SK-N-SH (cell line): ENCODE results near the gene PLAC8. TPM values are rescaled to one million over a fixed set of nuclear protein-coding genes. Genes with fewer than 3 reads are reported as not detected.

ENCODE experiments used
- CTCF ChIA-PET: fragments of 300-600, 350-600 bp; formaldehyde crosslinking; extraction: SDS; loops from one replicate; lab custom pipeline; 2021; lab: Yijun Ruan, JAX
- POLR2A ChIA-PET: fragments of 350-600 bp; sonication (Branson Sonifier 250); formaldehyde crosslinking; extraction: SDS; loops from one replicate; lab custom pipeline; 2020; ENCODE audit warnings: antibody characterized with exemption, inconsistent platforms; lab: Yijun Ruan, JAX
- DNase-seq: peaks from one replicate; pipeline ENCODE4 v3.0.0; 2012
- H2AFZ ChIP-seq: fragments of 200-600 bp; sonication (generic); 2 replicates; pipeline ENCODE4 v1.8.1; 2016; ENCODE audit warnings: antibody characterized with exemption, mild to moderate bottlenecking, low read depth
- H3F3A ChIP-seq: fragments of 200-600 bp; sonication (generic); replicated peaks from 2 replicates; pipeline ENCODE3; 2016; ENCODE audit warnings: antibody characterized with exemption, mild to moderate bottlenecking; ENCODE audit not compliant: insufficient read depth
- H3K27ac ChIP-seq, 2 experiments: fragments of 200-500 bp in 1 of 2; fragments of 200-600 bp in 1 of 2; sonication (Bioruptor generic) in 1 of 2; sonication (generic), shearing (Covaris generic) in 1 of 2; 2 replicates each; pipeline versions ENCODE4 v1.5.1 to v1.6.1; 2014 to 2016; ENCODE audit warnings: low read depth in 2 of 2, inconsistent platforms in 1 of 2, low read length in 1 of 2, mild to moderate bottlenecking in 1 of 2, mixed read lengths in 1 of 2
- H3K27me3 ChIP-seq: fragments of 200-600 bp; sonication (generic), shearing (Covaris generic); 2 replicates; pipeline ENCODE4 v1.6.1; 2016; ENCODE audit warnings: mixed run types; ENCODE audit not compliant: insufficient read depth
- H3K36me3 ChIP-seq, 2 experiments: fragments of 200-500 bp in 1 of 2; fragments of 200-600 bp in 1 of 2; sonication (Bioruptor generic) in 1 of 2; sonication (generic) in 1 of 2; replicated peaks in 1 of 2; 2 replicates each; pipeline versions ENCODE3 to v1.5.1; 2014 to 2016; ENCODE audit warnings: low read length in 1 of 2, mild to moderate bottlenecking in 1 of 2; ENCODE audit not compliant: insufficient read depth in 2 of 2, control insufficient read depth in 1 of 2
- H3K4me1 ChIP-seq, 2 experiments: fragments of 200-500 bp in 1 of 2; fragments of 200-600 bp in 1 of 2; sonication (Bioruptor generic) in 1 of 2; sonication (generic), shearing (Covaris generic) in 1 of 2; 2 replicates each; pipeline versions ENCODE4 v1.5.1 to v1.6.1; 2014 to 2016; ENCODE audit warnings: low read depth in 1 of 2, low read length in 1 of 2, mixed run types in 1 of 2; ENCODE audit not compliant: insufficient read depth in 2 of 2, control insufficient read depth in 1 of 2
- H3K4me2 ChIP-seq: fragments of 200-600 bp; sonication (generic), shearing (Covaris generic); 2 replicates; pipeline ENCODE4 v1.6.1; 2017; ENCODE audit warnings: mixed run types
- H3K4me3 ChIP-seq, 2 experiments: fragments of 200-500 bp in 1 of 2; fragments of 200-600 bp in 1 of 2; sonication (Bioruptor generic) in 1 of 2; sonication (generic), shearing (Covaris generic) in 1 of 2; 2 replicates each; pipeline versions ENCODE4 v1.5.1 to v1.8.1; 2014 to 2016; ENCODE audit warnings: low read depth in 2 of 2, inconsistent platforms in 1 of 2, low read length in 1 of 2, mild to moderate bottlenecking in 1 of 2, mixed read lengths in 1 of 2, moderate library complexity in 1 of 2
- H3K79me2 ChIP-seq: fragments of 200-600 bp; sonication (generic); 2 replicates; pipeline ENCODE4 v1.8.1; 2017; ENCODE audit warnings: mild to moderate bottlenecking; ENCODE audit not compliant: insufficient read depth
- H3K9ac ChIP-seq: fragments of 200-600 bp; sonication (generic); 2 replicates; pipeline ENCODE4 v1.6.1; 2017; ENCODE audit warnings: mixed run types
- H3K9me2 ChIP-seq: fragments of 200-600 bp; sonication (generic); 2 replicates; pipeline ENCODE4 v1.6.1; 2017; ENCODE audit warnings: mixed run types
- H3K9me3 ChIP-seq: fragments of 200-600 bp; sonication (generic); 2 replicates; pipeline ENCODE4 v1.6.1; 2017; ENCODE audit warnings: mixed run types, mild to moderate bottlenecking, moderate library complexity
- H4K20me1 ChIP-seq: fragments of 200-600 bp; sonication (generic); 2 replicates; pipeline ENCODE4 v1.6.1; 2017; ENCODE audit warnings: mild to moderate bottlenecking, mixed run types; ENCODE audit not compliant: insufficient read depth
- CTCF ChIP-seq: fragments of 200-600 bp; sonication (generic); IDR thresholded peaks from 2 replicates; pipeline ENCODE4 v1.6.1; 2017; ENCODE audit warnings: antibody characterized with exemption, mild to moderate bottlenecking, moderate library complexity
- ELF1 ChIP-seq: IDR thresholded peaks from 2 replicates; pipeline ENCODE4 v1.4.0; 2012
- EZH2phosphoT487 ChIP-seq: fragments of 200-600 bp; sonication (generic); IDR thresholded peaks from 2 replicates; pipeline ENCODE4 v1.6.1; 2017; ENCODE audit warnings: low read depth, mixed run types, mild to moderate bottlenecking, antibody characterized with exemption, moderate library complexity, borderline replicate concordance
- FOSL2 ChIP-seq: IDR thresholded peaks from 2 replicates; pipeline ENCODE4 v1.4.0; 2012; ENCODE audit warnings: low read depth, mild to moderate bottlenecking, moderate library complexity, borderline replicate concordance
- FOXJ3 ChIP-seq: sonication (generic); formaldehyde crosslinking; IDR thresholded peaks from 2 replicates; pipeline ENCODE4 v1.5.1; 2020; ENCODE audit warnings: mild to moderate bottlenecking, missing genetic modification reagents
- FOXM1 ChIP-seq: IDR thresholded peaks from 2 replicates; pipeline ENCODE4 v1.4.0; 2012; ENCODE audit warnings: low read depth, mild to moderate bottlenecking
- JUND ChIP-seq: IDR thresholded peaks from 2 replicates; pipeline ENCODE4 v1.4.0; 2012
- MAX ChIP-seq: IDR thresholded peaks from 2 replicates; pipeline ENCODE4 v1.4.0; 2012; ENCODE audit warnings: low read depth
- MEF2A ChIP-seq: IDR thresholded peaks from 2 replicates; pipeline ENCODE4 v1.4.0; 2012; ENCODE audit warnings: low read depth, borderline replicate concordance
- MXI1 ChIP-seq: IDR thresholded peaks from 2 replicates; pipeline ENCODE4 v1.6.1; 2012; ENCODE audit warnings: mild to moderate bottlenecking, low read depth, low read length, improper control_type of control experiment
- NFIC ChIP-seq: IDR thresholded peaks from 2 replicates; pipeline ENCODE4 v1.4.0; 2012; ENCODE audit warnings: borderline replicate concordance
- NRF1 ChIP-seq: IDR thresholded peaks from 2 replicates; pipeline ENCODE4 v1.6.1; 2012; ENCODE audit warnings: low read depth, mild to moderate bottlenecking, low read length
- POLR2AphosphoS5 ChIP-seq: IDR thresholded peaks from 2 replicates; pipeline ENCODE4 v1.6.1; 2012; ENCODE audit warnings: low read depth, low read length
- RFX5 ChIP-seq: IDR thresholded peaks from 2 replicates; pipeline ENCODE4 v1.6.1; 2012; ENCODE audit warnings: mild to moderate bottlenecking, improper control_type of control experiment, low read length
- RXRA ChIP-seq: IDR thresholded peaks from 2 replicates; pipeline ENCODE4 v1.4.0; 2012; ENCODE audit warnings: low read depth, mild to moderate bottlenecking, borderline replicate concordance
- SIN3A ChIP-seq: IDR thresholded peaks from 2 replicates; pipeline ENCODE4 v1.6.1; 2012; ENCODE audit warnings: low read depth, mild to moderate bottlenecking, low read length, moderate library complexity, borderline replicate concordance
- SMC3 ChIP-seq: IDR thresholded peaks from 2 replicates; pipeline ENCODE4 v1.6.1; 2012; ENCODE audit warnings: low read depth, low read length, improper control_type of control experiment
- TEAD4 ChIP-seq: IDR thresholded peaks from 2 replicates; pipeline ENCODE4 v1.4.0; 2012; ENCODE audit warnings: mild to moderate bottlenecking, borderline replicate concordance; ENCODE audit not compliant: insufficient read depth
- WGBS: methylation state at CpG from one replicate; pipeline ENCODE4 v1.1.6; 2017; ENCODE audit warnings: low lambda C conversion rate; 5-methylcytosine and 5-hydroxymethylcytosine counted together
- polyA plus RNA-seq, 3 experiments: library from polyadenylated mRNA; depleted of rRNA; stranded (reverse); fragments of >200 nt; gene quantifications; 2 replicates each; pipeline ENCODE4 v1.2.3, GENCODE V29; 2012
- TF ChIP-seq, protein P1 (sequence below): fragments of 150-350 bp; IDR thresholded peaks from 2 replicates; pipeline ENCODE4 v1.6.1; 2016; ENCODE audit warnings: mild to moderate bottlenecking, low read depth, low read length

PLAC8 gene
- polyA plus RNA-seq, 1 of the 3 experiments (the other 2 are of a cell fraction), result 11.3 TPM

DNA sequence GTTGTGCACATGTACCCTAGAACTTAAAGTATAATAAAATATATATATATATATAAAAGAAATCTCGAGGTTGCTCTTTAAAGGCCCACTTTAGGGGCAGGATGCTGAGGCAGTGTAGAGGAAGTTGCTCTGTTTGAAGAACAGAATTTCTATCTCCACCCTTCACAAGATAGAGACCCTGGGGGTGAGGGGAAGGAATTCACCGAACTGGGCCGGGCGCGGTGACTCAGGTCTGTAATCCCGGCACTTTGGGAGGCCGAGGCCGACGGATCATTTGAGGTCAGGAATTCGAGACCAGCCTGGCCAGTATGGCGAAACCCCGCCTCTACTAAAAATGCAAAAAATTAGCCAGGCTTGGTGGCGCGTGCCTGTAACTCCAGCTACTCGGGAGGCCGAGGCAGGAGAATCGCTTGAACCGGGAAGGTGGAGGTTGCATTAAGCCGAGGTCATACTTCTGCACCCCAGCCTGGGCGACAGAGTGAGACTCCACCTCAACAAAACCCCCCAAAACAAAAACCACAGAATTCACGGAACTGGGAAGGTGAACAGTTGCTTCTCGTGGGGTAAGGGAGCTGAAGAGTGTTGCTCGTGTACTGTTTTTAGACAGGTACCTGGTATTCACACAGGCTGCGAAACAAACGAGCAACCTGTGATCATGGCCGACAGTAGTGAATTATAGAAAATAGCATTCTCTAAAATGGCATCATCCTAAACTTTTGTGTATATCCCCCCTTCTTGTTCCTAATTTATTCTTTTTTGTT is 6.2 kb downstream of the PLAC8 start:
- no peaks in the 10 kb centered on the region for H4K20me1 ChIP-seq
- no peaks in the 10 kb centered on the region for H3K9me3 ChIP-seq
- H3K27ac ChIP-seq, result no peak overlapping the region
- H3K4me2 ChIP-seq, result no peak overlapping the region
- H3K27me3 ChIP-seq, result no peaks in the 10 kb centered on the region
- no peak overlapping the region for H3K9ac ChIP-seq
- POLR2A ChIA-PET, result no interaction called here
- no peak overlapping the region for H3K4me3 ChIP-seq
- CTCF ChIA-PET, result interaction anchor here (1.3 kb wide), 1 partner anchor 71 kb away, joined by 3 read pairs; no protein-coding TSS in a partner anchor
- no peaks in the 10 kb centered on the region for H3K9me2 ChIP-seq
- TF ChIP-seq RFX5 (no peak), RXRA (no peak), SMC3 (no peak), NFIC (no peak), FOSL2 (no peak), FOXJ3 (no peak), MXI1 (no peak), EZH2phosphoT487 (no peak), MEF2A (no peak), POLR2AphosphoS5 (no peak), CTCF (no peak), ELF1 (no peak), JUND (no peak), FOXM1 (no peak), TEAD4 (no peak), SIN3A (no peak), NRF1 (no peak), MAX (no peak)
- TF ChIP-seq, protein P1, sequence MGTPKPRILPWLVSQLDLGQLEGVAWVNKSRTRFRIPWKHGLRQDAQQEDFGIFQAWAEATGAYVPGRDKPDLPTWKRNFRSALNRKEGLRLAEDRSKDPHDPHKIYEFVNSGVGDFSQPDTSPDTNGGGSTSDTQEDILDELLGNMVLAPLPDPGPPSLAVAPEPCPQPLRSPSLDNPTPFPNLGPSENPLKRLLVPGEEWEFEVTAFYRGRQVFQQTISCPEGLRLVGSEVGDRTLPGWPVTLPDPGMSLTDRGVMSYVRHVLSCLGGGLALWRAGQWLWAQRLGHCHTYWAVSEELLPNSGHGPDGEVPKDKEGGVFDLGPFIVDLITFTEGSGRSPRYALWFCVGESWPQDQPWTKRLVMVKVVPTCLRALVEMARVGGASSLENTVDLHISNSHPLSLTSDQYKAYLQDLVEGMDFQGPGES, result no peak
- TF ChIP-seq, all 33 proteins: peak for 0
- Histone ChIP-seq H3K4me1 (peaks cover 3% of the 10 kb centered on the region in 2 experiments; a peak in 3 of 4 replicates), H3K36me3 (no peaks in the 10 kb centered on the region), H3F3A (peaks cover 33% of the 10 kb centered on the region), H3K79me2 (no peaks in the 10 kb centered on the region; the same call in 1 of the 2 replicates), H2AFZ (peak overlapping the region; percentile 30; the same call in 1 of the 2 replicates)
- WGBS, result 94% methylated on average over 26 of the region's 26 CpGs
- no peak for DNase-seq
